Ovary (tissue), 3 donors: ENCODE data around the gene NIPBL.

Source experiments
- EP300 ChIP-seq: sonication (generic); formaldehyde crosslinking; IDR thresholded peaks from one replicate; pipeline ENCODE4 v1.6.1; 2017; ENCODE audit warnings: antibody characterized with exemption
- POLR2A ChIP-seq: fragments of 450-650 bp; IDR thresholded peaks from one replicate; pipeline ENCODE4 v1.6.1; 2017; ENCODE audit warnings: antibody characterized with exemption, mild to moderate bottlenecking, moderate library complexity
- TF ChIP-seq, protein P1 (sequence below), 3 donors: fragments of 450-650 bp in 2 of 3; fragments of 200-600 bp in 1 of 3; IDR thresholded peaks; one replicate each; pipeline versions ENCODE4 v1.5.1 to v1.8.0; 2016 to 2022; ENCODE audit warnings: antibody characterized with exemption in 3 of 3, mild to moderate bottlenecking in 1 of 3
- donor health status: DM: no; HTN: no; CAD: no.

DNA sequence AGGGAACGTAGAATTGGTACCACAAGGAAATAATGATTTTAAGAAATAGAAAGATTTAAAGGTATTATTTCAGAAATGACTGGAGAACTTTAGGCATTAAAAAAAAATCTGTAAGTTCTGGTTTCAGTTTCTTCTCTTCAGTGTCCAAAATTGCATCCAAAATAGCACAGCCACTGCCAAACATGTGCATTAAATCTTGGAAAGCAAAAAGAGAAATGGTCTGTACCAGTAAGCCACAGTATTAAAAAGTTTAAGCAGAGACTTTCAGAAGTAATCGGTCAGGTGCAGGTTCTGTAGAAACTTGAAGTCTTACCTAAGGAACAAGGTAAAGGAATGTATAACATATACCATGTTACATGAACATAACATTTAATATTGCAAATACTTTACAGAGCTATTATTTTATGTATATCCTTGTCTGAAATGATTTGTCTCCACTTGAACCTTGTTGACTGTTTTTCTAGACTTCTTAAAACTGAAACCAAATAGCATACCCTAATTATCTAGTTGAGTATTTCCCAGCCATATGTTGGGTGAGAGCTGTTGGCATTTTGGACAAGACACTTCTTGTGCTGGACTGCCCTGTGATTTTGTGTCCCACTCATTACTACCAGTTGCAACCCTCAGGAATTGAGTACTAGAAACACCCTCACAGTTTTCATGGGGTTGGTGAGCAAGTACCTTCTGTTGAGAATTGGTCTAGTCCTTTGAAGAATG lies 32.1 kb downstream of the NIPBL start:
- TF ChIP-seq, protein P1, sequence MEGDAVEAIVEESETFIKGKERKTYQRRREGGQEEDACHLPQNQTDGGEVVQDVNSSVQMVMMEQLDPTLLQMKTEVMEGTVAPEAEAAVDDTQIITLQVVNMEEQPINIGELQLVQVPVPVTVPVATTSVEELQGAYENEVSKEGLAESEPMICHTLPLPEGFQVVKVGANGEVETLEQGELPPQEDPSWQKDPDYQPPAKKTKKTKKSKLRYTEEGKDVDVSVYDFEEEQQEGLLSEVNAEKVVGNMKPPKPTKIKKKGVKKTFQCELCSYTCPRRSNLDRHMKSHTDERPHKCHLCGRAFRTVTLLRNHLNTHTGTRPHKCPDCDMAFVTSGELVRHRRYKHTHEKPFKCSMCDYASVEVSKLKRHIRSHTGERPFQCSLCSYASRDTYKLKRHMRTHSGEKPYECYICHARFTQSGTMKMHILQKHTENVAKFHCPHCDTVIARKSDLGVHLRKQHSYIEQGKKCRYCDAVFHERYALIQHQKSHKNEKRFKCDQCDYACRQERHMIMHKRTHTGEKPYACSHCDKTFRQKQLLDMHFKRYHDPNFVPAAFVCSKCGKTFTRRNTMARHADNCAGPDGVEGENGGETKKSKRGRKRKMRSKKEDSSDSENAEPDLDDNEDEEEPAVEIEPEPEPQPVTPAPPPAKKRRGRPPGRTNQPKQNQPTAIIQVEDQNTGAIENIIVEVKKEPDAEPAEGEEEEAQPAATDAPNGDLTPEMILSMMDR (IDR thresholded peaks at IDR 0.05) = no peak
- TF ChIP-seq POLR2A (no peak), EP300 (no peak)
